Measurements from ENCODE around the gene OSBPL8. TPM values are rescaled to one million over a fixed set of nuclear protein-coding genes. Genes with fewer than 3 reads are reported as not detected.
A peak's percentile ranks its signal among the peaks of the same experiment; 100 is the strongest.

Gene OSBPL8
- total and polyA plus RNA-seq, 9 of the 15 experiments (the other 6 are each of a cell fraction or from before 2014, with no cell fraction given), result 17.4 to 82.7 (median 42.8) TPM

DNA sequence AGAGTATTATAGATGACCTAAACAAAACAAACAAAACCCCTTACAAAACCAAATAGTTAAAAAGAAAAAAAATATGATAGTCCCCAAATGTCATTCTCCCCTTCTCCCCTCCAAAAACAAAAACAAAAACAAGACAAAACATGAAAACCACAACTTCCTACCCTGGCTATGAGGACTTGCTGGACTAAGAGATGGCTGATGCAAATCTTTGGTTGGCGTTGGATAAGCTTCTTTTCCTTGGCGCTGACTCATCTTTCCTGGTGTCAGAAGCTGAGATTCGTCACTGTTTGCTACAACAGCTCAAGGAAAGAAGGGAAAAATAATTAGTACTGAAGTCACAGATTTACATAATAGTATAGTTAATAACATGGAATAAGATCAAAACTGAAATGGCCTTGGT lies 108.9 kb downstream of the OSBPL8 start (continued):
- TF ChIP-seq ZNF407 (IDR thresholded peaks at IDR 0.05; ENCODE audit: low read depth) (no peak), CTBP1 (IDR thresholded peaks at IDR 0.05; ENCODE audit: borderline replicate concordance) (0 out of 2 replicates have a peak, but pooled peaks have one; percentile 36), TEAD4 (IDR thresholded peaks at IDR 0.05; ENCODE audit: low read length) (no peak), TEAD4 (CRISPR knock-in tag; IDR thresholded peaks at IDR 0.05; ENCODE audit: borderline replicate concordance) (no peak), FIP1L1 (IDR thresholded peaks at IDR 0.05; ENCODE audit: low read depth, low read length, poor library complexity, severe bottlenecking) (no peak), ZNF586 (CRISPR knock-in tag; conservative IDR thresholded peaks at IDR 0.05) (no peak), THRAP3 (IDR thresholded peaks at IDR 0.05; ENCODE audit: borderline replicate concordance) (no peak), MECOM (CRISPR knock-in tag; IDR thresholded peaks at IDR 0.05) (no peak), MIER1 (IDR thresholded peaks at IDR 0.05; ENCODE audit: low read depth) (no peak), CXXC5 (CRISPR knock-in tag; IDR thresholded peaks at IDR 0.05) (no peak)
- TF ChIP-seq, protein P1, sequence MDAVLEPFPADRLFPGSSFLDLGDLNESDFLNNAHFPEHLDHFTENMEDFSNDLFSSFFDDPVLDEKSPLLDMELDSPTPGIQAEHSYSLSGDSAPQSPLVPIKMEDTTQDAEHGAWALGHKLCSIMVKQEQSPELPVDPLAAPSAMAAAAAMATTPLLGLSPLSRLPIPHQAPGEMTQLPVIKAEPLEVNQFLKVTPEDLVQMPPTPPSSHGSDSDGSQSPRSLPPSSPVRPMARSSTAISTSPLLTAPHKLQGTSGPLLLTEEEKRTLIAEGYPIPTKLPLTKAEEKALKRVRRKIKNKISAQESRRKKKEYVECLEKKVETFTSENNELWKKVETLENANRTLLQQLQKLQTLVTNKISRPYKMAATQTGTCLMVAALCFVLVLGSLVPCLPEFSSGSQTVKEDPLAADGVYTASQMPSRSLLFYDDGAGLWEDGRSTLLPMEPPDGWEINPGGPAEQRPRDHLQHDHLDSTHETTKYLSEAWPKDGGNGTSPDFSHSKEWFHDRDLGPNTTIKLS (IDR thresholded peaks at IDR 0.05; ENCODE audit: borderline replicate concordance, low read depth), result no peak
- TF ChIP-seq, protein P2, sequence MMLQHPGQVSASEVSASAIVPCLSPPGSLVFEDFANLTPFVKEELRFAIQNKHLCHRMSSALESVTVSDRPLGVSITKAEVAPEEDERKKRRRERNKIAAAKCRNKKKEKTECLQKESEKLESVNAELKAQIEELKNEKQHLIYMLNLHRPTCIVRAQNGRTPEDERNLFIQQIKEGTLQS (IDR thresholded peaks at IDR 0.05), result peak; percentile 87
- TF ChIP-seq, protein P2 (CRISPR knock-in tag; conservative IDR thresholded peaks at IDR 0.05), result no peak
- TF ChIP-seq, protein P3, sequence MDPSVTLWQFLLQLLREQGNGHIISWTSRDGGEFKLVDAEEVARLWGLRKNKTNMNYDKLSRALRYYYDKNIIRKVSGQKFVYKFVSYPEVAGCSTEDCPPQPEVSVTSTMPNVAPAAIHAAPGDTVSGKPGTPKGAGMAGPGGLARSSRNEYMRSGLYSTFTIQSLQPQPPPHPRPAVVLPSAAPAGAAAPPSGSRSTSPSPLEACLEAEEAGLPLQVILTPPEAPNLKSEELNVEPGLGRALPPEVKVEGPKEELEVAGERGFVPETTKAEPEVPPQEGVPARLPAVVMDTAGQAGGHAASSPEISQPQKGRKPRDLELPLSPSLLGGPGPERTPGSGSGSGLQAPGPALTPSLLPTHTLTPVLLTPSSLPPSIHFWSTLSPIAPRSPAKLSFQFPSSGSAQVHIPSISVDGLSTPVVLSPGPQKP (CRISPR knock-in tag; IDR thresholded peaks at IDR 0.05), result no peak
